CD14-positive monocyte (primary cell): ENCODE data around the gene PLS3. TPM values are rescaled to one million over a fixed set of nuclear protein-coding genes. Genes with fewer than 3 reads are reported as not detected.
"Not testable (repeated sequence)": the region's sequence is repeated elsewhere in the genome, so short reads cannot be mapped to it uniquely, and the experiment has no call there.

Source experiments
- DNase-seq, 3 donors: peaks; one replicate each; pipeline ENCODE4 v3.0.0-alpha.2; 2011 to 2022
- H2AFZ ChIP-seq: 2 replicates; pipeline ENCODE4 v1.6.0; 2012; ENCODE audit warnings: mild to moderate bottlenecking, low read depth, low read length, inconsistent platforms; ENCODE audit not compliant: insufficient read depth, poor library complexity, severe bottlenecking
- H3K27ac ChIP-seq, 2 donors: 1 replicate in 1 of 2; 2 replicates in 1 of 2; pipeline ENCODE4 v1.5.1; 2012 to 2013; ENCODE audit warnings: low read length in 2 of 2, control low read depth in 1 of 2, inconsistent platforms in 1 of 2, low read depth in 1 of 2, mild to moderate bottlenecking in 1 of 2
- H3K27me3 ChIP-seq, 2 donors: one replicate each; pipeline versions ENCODE4 v1.6.0 to v1.6.1; 2011 to 2013; ENCODE audit warnings: low read length in 2 of 2; ENCODE audit not compliant: control insufficient read depth in 2 of 2, insufficient read depth in 2 of 2
- H3K36me3 ChIP-seq, 2 donors: replicated peaks in 1 of 2; 1 replicate in 1 of 2; 2 replicates in 1 of 2; pipeline versions ENCODE4 v1.5.1 to v1.6.1; 2012 to 2013; ENCODE audit warnings: low read length in 2 of 2, control low read depth in 1 of 2, inconsistent platforms in 1 of 2, mild to moderate bottlenecking in 1 of 2; ENCODE audit not compliant: insufficient read depth in 2 of 2, control insufficient read depth in 1 of 2
- H3K4me1 ChIP-seq, 2 donors: 1 replicate in 1 of 2; 2 replicates in 1 of 2; pipeline versions ENCODE4 v1.5.1 to v1.6.1; 2012 to 2013; ENCODE audit warnings: low read length in 2 of 2, control low read depth in 1 of 2, inconsistent platforms in 1 of 2, mild to moderate bottlenecking in 1 of 2, moderate library complexity in 1 of 2; ENCODE audit not compliant: insufficient read depth in 2 of 2, control insufficient read depth in 1 of 2
- H3K4me2 ChIP-seq: replicated peaks from 2 replicates; pipeline ENCODE3; 2012; ENCODE audit warnings: low read length, moderate library complexity, mild to moderate bottlenecking; ENCODE audit not compliant: poor library complexity, severe bottlenecking; ENCODE audit errors: extremely low read depth
- H3K4me3 ChIP-seq, 3 experiments: fragments of 200-600 bp in 1 of 3; sonication (generic) in 1 of 3; replicated peaks in 1 of 3; 1 replicate in 2 of 3; 2 replicates in 1 of 3; pipeline ENCODE4 v1.5.1; 2011 to 2013; ENCODE audit warnings: low read length in 3 of 3, mild to moderate bottlenecking in 3 of 3, control low read depth in 2 of 3, low read depth in 2 of 3, inconsistent platforms in 1 of 3, moderate library complexity in 1 of 3
- H3K79me2 ChIP-seq: 2 replicates; pipeline ENCODE4 v1.6.0; 2012; ENCODE audit warnings: mild to moderate bottlenecking, control low read depth, inconsistent platforms, low read length, moderate library complexity; ENCODE audit not compliant: insufficient read depth
- H3K9ac ChIP-seq: 2 replicates; pipeline ENCODE4 v1.6.0; 2017; ENCODE audit warnings: low read length, mild to moderate bottlenecking; ENCODE audit not compliant: insufficient read depth, poor library complexity, severe bottlenecking
- H3K9me3 ChIP-seq, 2 donors: replicated peaks in 1 of 2; 1 replicate in 1 of 2; 2 replicates in 1 of 2; pipeline versions ENCODE4 v1.5.1 to v1.6.1; 2012 to 2013; ENCODE audit warnings: low read length in 2 of 2, control low read depth in 1 of 2; ENCODE audit not compliant: control insufficient read depth in 1 of 2, insufficient read depth in 1 of 2
- H4K20me1 ChIP-seq: 2 replicates; pipeline ENCODE4 v1.6.0; 2012; ENCODE audit warnings: mild to moderate bottlenecking, low read length, control low read depth, moderate library complexity; ENCODE audit not compliant: insufficient read depth
- H3K27ac Mint-ChIP-seq, 7 donors: one replicate each; pipeline ENCODE4 v1.8.0; 2020; ENCODE audit warnings: mild to moderate bottlenecking in 7 of 7, mixed read lengths in 7 of 7, moderate library complexity in 6 of 7, inconsistent platforms in 2 of 7
- H3K27me3 Mint-ChIP-seq, 3 donors: one replicate each; pipeline ENCODE4 v1.8.0; 2021 to 2022; ENCODE audit warnings: low read depth in 3 of 3, mild to moderate bottlenecking in 3 of 3, mixed read lengths in 3 of 3, moderate library complexity in 3 of 3, inconsistent platforms in 1 of 3
- H3K36me3 Mint-ChIP-seq, 2 donors: one replicate each; pipeline ENCODE4 v1.8.0; 2020; ENCODE audit warnings: mixed read lengths in 2 of 2, inconsistent platforms in 1 of 2, mild to moderate bottlenecking in 1 of 2
- H3K4me1 Mint-ChIP-seq: one replicate; pipeline ENCODE4 v1.8.0; 2020; ENCODE audit warnings: mild to moderate bottlenecking, mixed read lengths
- H3K4me3 Mint-ChIP-seq, 2 donors: one replicate each; pipeline ENCODE4 v1.8.0; 2020; ENCODE audit warnings: mild to moderate bottlenecking in 2 of 2, mixed read lengths in 2 of 2, moderate library complexity in 1 of 2
- H3K9me3 Mint-ChIP-seq, 7 donors: one replicate each; pipeline ENCODE4 v1.8.0; 2020 to 2022; ENCODE audit warnings: mixed read lengths in 7 of 7, mild to moderate bottlenecking in 6 of 7, moderate library complexity in 6 of 7, inconsistent platforms in 2 of 7
- WGBS: methylation state at CpG from one replicate; pipeline ENCODE4 v1.1.5; 2013; ENCODE audit warnings: missing lambda C conversion rate; ENCODE audit not compliant: insufficient coverage; 5-methylcytosine and 5-hydroxymethylcytosine counted together
- intact Hi-C, 2 donors: fragments of 100-400 bp; cut with micrococcal nuclease; formaldehyde crosslinking; loops; one replicate each; pipeline versions ENCODE4 v1.15.0 to v1.15.1; 2023
- polyA plus RNA-seq, 3 donors: library from polyadenylated mRNA; depleted of rRNA in 1 of 3; unstranded in 2 of 3; stranded (reverse) in 1 of 3; fragments of 300-500 nt in 2 of 3; fragments of >200 nt in 1 of 3; fragmentation: Illumina TruSeq in 2 of 3; gene quantifications; 1 replicate in 2 of 3; 2 replicates in 1 of 3; pipeline ENCODE4 v1.2.3, GENCODE V29; 2012 to 2021
- TF ChIP-seq, protein P1 (sequence below): fragments of 200-600 bp; IDR thresholded peaks from one replicate; pipeline ENCODE4 v1.8.0; 2022; ENCODE audit warnings: antibody characterized with exemption, mild to moderate bottlenecking

Gene PLS3
- polyA plus RNA-seq, 3 donors: 0.16 TPM; not detected in 2

DNA sequence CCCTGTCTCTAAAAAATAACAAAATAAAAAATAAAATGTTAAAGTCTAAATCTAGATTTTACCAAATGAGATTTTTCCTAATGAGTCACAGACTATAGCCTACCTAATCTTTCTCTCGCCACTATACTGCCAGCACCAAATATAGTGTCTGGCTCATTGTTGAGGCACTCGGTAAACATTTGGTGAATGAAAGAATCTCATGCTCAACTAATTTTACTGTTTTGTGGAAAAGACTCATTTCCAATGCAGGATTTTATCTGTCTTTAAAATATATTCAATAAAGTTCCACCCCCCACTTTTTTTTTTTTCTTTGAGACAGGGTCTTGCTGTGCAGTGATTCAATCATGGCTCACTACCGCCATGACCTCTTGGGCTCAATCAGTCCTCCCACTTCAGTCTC lies 71.5 kb downstream of the PLS3 start:
- Mint-ChIP-seq H3K36me3 (no peaks in the 10 kb centered on the region), H3K4me3 (no peak overlapping the region), H3K27me3 (peaks cover 0 to 2% (median 0%) of the 10 kb centered on the region in 3 donors), H3K27ac (no peak overlapping the region), H3K9me3 (no peaks in the 10 kb centered on the region), H3K4me1 (no peaks in the 10 kb centered on the region)
- Histone ChIP-seq H3K4me3 (no peak overlapping the region), H3K4me2 (no peak overlapping the region), H2AFZ (no peak overlapping the region), H3K27ac (no peak overlapping the region), H3K4me1 (no peaks in the 10 kb centered on the region), H3K79me2 (no peaks in the 10 kb centered on the region), H4K20me1 (no peaks in the 10 kb centered on the region), H3K36me3 (no peaks in the 10 kb centered on the region), H3K9me3 (no peaks in the 10 kb centered on the region), H3K27me3 (no peaks in the 10 kb centered on the region), H3K9ac (no peak overlapping the region)
- DNase-seq: no peak
- WGBS: no CpG with 5 or more reads among the region's 3 CpGs
- intact Hi-C loops: no loop called here
- TF ChIP-seq, protein P1, sequence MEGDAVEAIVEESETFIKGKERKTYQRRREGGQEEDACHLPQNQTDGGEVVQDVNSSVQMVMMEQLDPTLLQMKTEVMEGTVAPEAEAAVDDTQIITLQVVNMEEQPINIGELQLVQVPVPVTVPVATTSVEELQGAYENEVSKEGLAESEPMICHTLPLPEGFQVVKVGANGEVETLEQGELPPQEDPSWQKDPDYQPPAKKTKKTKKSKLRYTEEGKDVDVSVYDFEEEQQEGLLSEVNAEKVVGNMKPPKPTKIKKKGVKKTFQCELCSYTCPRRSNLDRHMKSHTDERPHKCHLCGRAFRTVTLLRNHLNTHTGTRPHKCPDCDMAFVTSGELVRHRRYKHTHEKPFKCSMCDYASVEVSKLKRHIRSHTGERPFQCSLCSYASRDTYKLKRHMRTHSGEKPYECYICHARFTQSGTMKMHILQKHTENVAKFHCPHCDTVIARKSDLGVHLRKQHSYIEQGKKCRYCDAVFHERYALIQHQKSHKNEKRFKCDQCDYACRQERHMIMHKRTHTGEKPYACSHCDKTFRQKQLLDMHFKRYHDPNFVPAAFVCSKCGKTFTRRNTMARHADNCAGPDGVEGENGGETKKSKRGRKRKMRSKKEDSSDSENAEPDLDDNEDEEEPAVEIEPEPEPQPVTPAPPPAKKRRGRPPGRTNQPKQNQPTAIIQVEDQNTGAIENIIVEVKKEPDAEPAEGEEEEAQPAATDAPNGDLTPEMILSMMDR: no peak

DNA sequence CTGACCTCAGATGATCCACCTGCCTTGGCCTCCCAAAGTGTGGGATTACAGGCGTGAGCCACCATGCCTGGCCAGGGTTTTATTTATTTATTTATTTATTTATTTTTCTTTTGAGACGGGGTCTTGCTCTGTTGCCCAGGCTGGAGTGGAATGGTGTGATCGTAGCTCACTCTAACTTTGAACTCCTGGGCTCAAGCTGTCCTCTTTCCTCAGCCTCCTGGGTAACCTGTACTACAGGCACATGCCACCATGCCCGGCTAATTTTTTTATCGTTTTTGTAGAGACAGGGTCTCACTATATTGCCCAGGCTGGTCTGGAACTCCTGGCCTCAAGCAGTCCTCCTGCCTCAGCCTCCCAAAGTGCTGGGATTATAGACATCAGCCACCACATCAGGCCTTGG lies 72.4 kb downstream of the PLS3 start:
- not testable (repeated sequence) for H3K27me3 Mint-ChIP-seq, H3K27ac Mint-ChIP-seq

More for the DNA sequence above, 72.4 kb downstream of the PLS3 start:
- H3K27ac ChIP-seq, H3K4me1 Mint-ChIP-seq, H3K27me3 ChIP-seq, H3K36me3 ChIP-seq, H2AFZ ChIP-seq, H3K4me3 Mint-ChIP-seq, H3K36me3 Mint-ChIP-seq, H3K79me2 ChIP-seq, intact Hi-C loops, H4K20me1 ChIP-seq, H3K4me2 ChIP-seq, H3K4me3 ChIP-seq, H3K4me1 ChIP-seq, DNase-seq, H3K9ac ChIP-seq, H3K9me3 Mint-ChIP-seq, H3K9me3 ChIP-seq: not testable (repeated sequence)
- WGBS: no CpG with 5 or more reads among the region's 5 CpGs
